ENCODE results near the gene AMIGO1. TPM values are rescaled to one million over a fixed set of nuclear protein-coding genes. Genes with fewer than 3 reads are reported as not detected.

AMIGO1 gene
- total RNA-seq, 1 experiment from 2014 or later, result 1.2 TPM

GRCh38 chr1:109466125-109466451, 43.4 kb downstream of the AMIGO1 start:
- DNase-seq (ENCODE audit: extremely low read depth, low read depth), result no peak

DNA sequence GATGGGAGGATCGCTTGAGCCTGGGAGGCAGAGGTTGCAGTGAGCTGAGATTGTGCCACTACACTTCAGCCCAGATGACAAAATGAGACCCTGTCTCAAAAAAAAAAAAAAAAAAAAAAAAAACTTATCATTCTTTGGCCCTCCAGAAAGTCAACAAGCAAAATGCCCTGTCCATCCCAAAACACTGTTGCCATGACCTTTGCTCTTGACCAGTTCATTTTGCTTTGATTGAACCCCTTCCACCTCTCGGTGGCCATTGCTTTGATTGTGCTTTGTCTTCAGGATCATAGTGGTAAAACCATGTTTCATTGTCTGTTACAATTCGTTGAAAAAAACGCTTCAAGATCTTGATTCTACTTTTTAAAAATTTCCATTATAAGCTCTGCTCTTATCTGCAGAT, 51.7 kb downstream of the AMIGO1 start:
- no peak for DNase-seq (ENCODE audit: extremely low read depth, low read depth)

DNA sequence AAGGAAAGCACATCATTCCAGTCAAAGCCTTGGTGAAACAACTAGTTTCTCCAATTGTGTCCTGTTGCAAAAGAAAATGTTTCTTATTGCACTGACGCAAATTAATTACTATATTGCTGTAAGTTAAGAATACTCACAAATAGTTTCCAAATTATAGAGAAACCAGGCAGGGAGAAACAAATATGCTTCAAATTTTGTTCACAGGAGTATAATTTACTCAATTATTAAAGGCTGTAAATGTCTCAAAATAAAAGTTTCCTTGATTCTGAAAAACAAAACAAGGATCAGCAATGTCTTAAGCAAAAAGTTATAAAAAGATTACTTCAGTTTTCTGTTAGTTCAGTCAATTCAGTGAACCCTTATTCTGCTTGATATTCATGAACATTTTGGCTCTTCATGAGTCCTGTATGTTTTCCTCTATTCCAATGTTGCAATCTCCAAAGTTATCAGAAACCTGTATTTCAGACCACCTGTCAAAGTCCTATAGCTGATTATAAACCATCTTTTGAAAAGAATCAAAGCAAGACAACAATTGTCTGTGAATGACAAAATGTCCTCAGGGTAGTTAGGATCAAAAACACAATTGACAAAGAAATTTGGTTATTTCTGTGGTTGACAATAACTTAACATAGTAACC, 54.9 kb downstream of the AMIGO1 start:
- no peak for DNase-seq (ENCODE audit: extremely low read depth, low read depth)

Other genes starting within 250 kb of the AMIGO1 start
- gene PSRC1, start 226.6 kb downstream of the AMIGO1 start, total RNA-seq (2014; rRNA removed; shearing (Covaris generic)), result 23.1 and 28.0 TPM in 2 replicates
- gene MYBPHL, start 202.7 kb downstream of the AMIGO1 start, total RNA-seq (2014; rRNA removed; shearing (Covaris generic)), result not detected in 2 replicates
- gene SORT1, start 111.8 kb downstream of the AMIGO1 start, total RNA-seq (2014; rRNA removed; shearing (Covaris generic)), result 1.6 and 3.0 TPM in 2 replicates
- gene PSMA5, start 83.3 kb downstream of the AMIGO1 start, total RNA-seq (2014; rRNA removed; shearing (Covaris generic)), result 85.5 and 98.2 TPM in 2 replicates
- gene SYPL2, start 43.2 kb downstream of the AMIGO1 start, total RNA-seq (2014; rRNA removed; shearing (Covaris generic)), result 0.05 TPM in 1 of 2 replicates, not detected in the other
- 3.1 TPM in 2 replicates for gene ATXN7L2, start 25.8 kb downstream of the AMIGO1 start, total RNA-seq (2014; rRNA removed; shearing (Covaris generic))
- gene CYB561D1, start 15.6 kb downstream of the AMIGO1 start, total RNA-seq (2014; rRNA removed; shearing (Covaris generic)), result 2.3 and 2.8 TPM in 2 replicates
- gene GPR61, start 30.1 kb upstream of the AMIGO1 start, total RNA-seq (2014; rRNA removed; shearing (Covaris generic)), result 0.30 TPM in 1 of 2 replicates, not detected in the other
- gene GNAI3, start 38.9 kb upstream of the AMIGO1 start, total RNA-seq (2014; rRNA removed; shearing (Covaris generic)), result 7.6 and 8.5 TPM in 2 replicates
- not detected in 2 replicates for gene GNAT2, start 109.9 kb upstream of the AMIGO1 start, total RNA-seq (2014; rRNA removed; shearing (Covaris generic))
- 33.3 and 39.5 TPM in 2 replicates for gene AMPD2, start 110.1 kb upstream of the AMIGO1 start, total RNA-seq (2014; rRNA removed; shearing (Covaris generic))
- gene GSTM4, start 146.4 kb upstream of the AMIGO1 start, total RNA-seq (2014; rRNA removed; shearing (Covaris generic)), result 25.5 and 33.5 TPM in 2 replicates
- 9.8 and 11.8 TPM in 2 replicates for gene GSTM2, start 158.3 kb upstream of the AMIGO1 start, total RNA-seq (2014; rRNA removed; shearing (Covaris generic))
- gene GSTM1, start 178.1 kb upstream of the AMIGO1 start, total RNA-seq (2014; rRNA removed; shearing (Covaris generic)), result 67.1 and 68.9 TPM in 2 replicates
- 0.12 TPM in 2 replicates for gene GSTM5, start 202.5 kb upstream of the AMIGO1 start, total RNA-seq (2014; rRNA removed; shearing (Covaris generic))
- 266 and 288 TPM in 2 replicates for gene GSTM3, start 231.3 kb upstream of the AMIGO1 start, total RNA-seq (2014; rRNA removed; shearing (Covaris generic))